Mesendoderm (in vitro differentiated cells): ENCODE data around the gene GREB1.

Experiments
- DNase-seq: peaks from one replicate; pipeline ENCODE4 v3.0.0; 2013
- H2AK5ac ChIP-seq: 2 replicates; pipeline ENCODE4 v1.6.1; 2013; ENCODE audit warnings: low read length, inconsistent platforms
- H2BK120ac ChIP-seq: 2 replicates; pipeline ENCODE4 v1.6.1; 2013; ENCODE audit warnings: low read depth, mild to moderate bottlenecking, low read length, moderate library complexity, mixed read lengths
- H2BK15ac ChIP-seq: replicated peaks from 2 replicates; pipeline ENCODE4 v1.6.1; 2013; ENCODE audit warnings: low read depth, mild to moderate bottlenecking, moderate library complexity
- H2BK5ac ChIP-seq: 2 replicates; pipeline ENCODE4 v1.6.1; 2013; ENCODE audit warnings: low read length, inconsistent platforms
- H3K18ac ChIP-seq: 2 replicates; pipeline ENCODE4 v1.6.1; 2013; ENCODE audit warnings: mild to moderate bottlenecking, low read length, mixed read lengths
- H3K23ac ChIP-seq: one replicate; pipeline ENCODE4 v1.6.1; 2013; ENCODE audit warnings: low read length
- H3K27ac ChIP-seq: 2 replicates; pipeline ENCODE4 v1.5.1; 2013; ENCODE audit warnings: low read depth, mild to moderate bottlenecking, inconsistent platforms, low read length, moderate library complexity
- H3K27me3 ChIP-seq: 2 replicates; pipeline ENCODE4 v1.6.1; 2013; ENCODE audit warnings: low read length, control low read depth, mild to moderate bottlenecking, inconsistent platforms; ENCODE audit not compliant: insufficient read depth, poor library complexity
- H3K36me3 ChIP-seq: 2 replicates; pipeline ENCODE4 v1.6.1; 2013; ENCODE audit warnings: low read length, inconsistent platforms; ENCODE audit not compliant: control insufficient read depth, insufficient read depth
- H3K4ac ChIP-seq: one replicate; pipeline ENCODE4 v1.6.1; 2013; ENCODE audit warnings: low read depth, mild to moderate bottlenecking, low read length, moderate library complexity
- H3K4me1 ChIP-seq: 2 replicates; pipeline ENCODE4 v1.6.1; 2013; ENCODE audit warnings: low read depth, low read length, inconsistent platforms; ENCODE audit not compliant: control insufficient read depth
- H3K4me2 ChIP-seq: 2 replicates; pipeline ENCODE4 v1.6.1; 2013; ENCODE audit warnings: low read length
- H3K4me3 ChIP-seq: 2 replicates; pipeline ENCODE4 v1.5.1; 2013; ENCODE audit warnings: mild to moderate bottlenecking, low read length
- H3K56ac ChIP-seq: one replicate; pipeline ENCODE4 v1.6.1; 2013; ENCODE audit warnings: low read length
- H3K79me1 ChIP-seq: 2 replicates; pipeline ENCODE4 v1.6.1; 2013; ENCODE audit warnings: low read length, inconsistent platforms
- H3K79me2 ChIP-seq: 2 replicates; pipeline ENCODE4 v1.6.1; 2013; ENCODE audit warnings: mild to moderate bottlenecking, low read length; ENCODE audit not compliant: control insufficient read depth, insufficient read depth
- H3K9ac ChIP-seq: 2 replicates; pipeline ENCODE4 v1.6.1; 2013; ENCODE audit warnings: low read length, inconsistent platforms
- H4K5ac ChIP-seq: one replicate; pipeline ENCODE4 v1.6.1; 2013; ENCODE audit warnings: low read length
- H4K8ac ChIP-seq: one replicate; pipeline ENCODE4 v1.6.1; 2013; ENCODE audit warnings: low read depth, mild to moderate bottlenecking, control low read depth, low read length, moderate library complexity
- WGBS: extraction: QIAGEN DNeasy Blood & Tissue Kit; methylation state at CpG from one replicate; pipeline ENCODE4 v1.1.7; 2013; ENCODE audit warnings: low lambda C conversion rate, missing lambda C conversion rate; ENCODE audit not compliant: insufficient coverage; ENCODE audit errors: extremely low coverage; 5-methylcytosine and 5-hydroxymethylcytosine counted together

The GREB1 gene

GRCh38 chr2:11625671-11626070, 91.8 kb downstream of the GREB1 start:
- DNase-seq: no peak
- Histone ChIP-seq H3K9ac (no peak overlapping the region), H3K79me2 (no peaks in the 10 kb centered on the region), H3K27ac (no peak overlapping the region), H2AK5ac (no peak overlapping the region), H3K4me1 (no peaks in the 10 kb centered on the region), H2BK120ac (no peak overlapping the region), H3K23ac (no peak overlapping the region), H3K4me3 (no peak overlapping the region), H3K4ac (no peak overlapping the region), H4K5ac (no peak overlapping the region), H3K4me2 (no peak overlapping the region), H2BK5ac (no peak overlapping the region), H3K56ac (no peak overlapping the region), H3K27me3 (no peaks in the 10 kb centered on the region), H3K79me1 (no peaks in the 10 kb centered on the region), H4K8ac (no peak overlapping the region), H3K18ac (no peak overlapping the region), H2BK15ac (no peak overlapping the region), H3K36me3 (peaks cover 3% of the 10 kb centered on the region)
- WGBS: no CpG with 5 or more reads among the region's 10 CpGs

DNA sequence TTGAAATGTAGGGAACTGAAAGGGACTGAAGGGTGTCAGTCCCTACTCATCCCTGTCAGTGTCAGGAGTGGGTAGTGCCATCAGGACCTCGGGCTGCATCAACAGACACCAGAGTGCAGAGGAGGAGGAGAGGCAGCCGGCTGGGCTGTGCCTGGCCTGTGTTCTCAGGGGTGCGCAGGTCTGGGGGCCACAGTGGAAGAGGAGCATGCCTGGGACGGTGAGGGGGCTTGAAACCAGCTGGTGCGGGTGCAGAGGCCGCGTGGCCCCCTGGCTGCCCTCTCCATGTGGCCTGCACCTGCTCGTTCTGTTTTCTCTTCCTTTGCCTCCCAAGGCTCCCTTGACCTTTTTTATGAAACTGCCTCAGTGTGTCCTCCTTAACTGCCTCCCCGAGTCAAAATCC, 94.8 kb downstream of the GREB1 start:
- H2AK5ac ChIP-seq: no peak overlapping the region
- H3K18ac ChIP-seq: no peak overlapping the region
- H2BK120ac ChIP-seq: no peak overlapping the region
- H2BK15ac ChIP-seq: no peak overlapping the region
- H3K79me2 ChIP-seq: no peaks in the 10 kb centered on the region
- no peak overlapping the region for H3K4ac ChIP-seq
- no peak overlapping the region for H3K27ac ChIP-seq
- H3K23ac ChIP-seq: no peak overlapping the region
- no peak overlapping the region for H4K5ac ChIP-seq
- H2BK5ac ChIP-seq: no peak overlapping the region
- H3K4me1 ChIP-seq: no peaks in the 10 kb centered on the region
- H3K56ac ChIP-seq: no peak overlapping the region
- H3K9ac ChIP-seq: no peak overlapping the region
- H3K4me2 ChIP-seq: no peak overlapping the region
- no peak for DNase-seq
- H4K8ac ChIP-seq: no peak overlapping the region
- H3K79me1 ChIP-seq: no peaks in the 10 kb centered on the region
- H3K4me3 ChIP-seq: no peak overlapping the region
- peaks cover 6% of the 10 kb centered on the region for H3K36me3 ChIP-seq
- WGBS: no CpG with 5 or more reads among the region's 9 CpGs
- no peaks in the 10 kb centered on the region for H3K27me3 ChIP-seq

DNA sequence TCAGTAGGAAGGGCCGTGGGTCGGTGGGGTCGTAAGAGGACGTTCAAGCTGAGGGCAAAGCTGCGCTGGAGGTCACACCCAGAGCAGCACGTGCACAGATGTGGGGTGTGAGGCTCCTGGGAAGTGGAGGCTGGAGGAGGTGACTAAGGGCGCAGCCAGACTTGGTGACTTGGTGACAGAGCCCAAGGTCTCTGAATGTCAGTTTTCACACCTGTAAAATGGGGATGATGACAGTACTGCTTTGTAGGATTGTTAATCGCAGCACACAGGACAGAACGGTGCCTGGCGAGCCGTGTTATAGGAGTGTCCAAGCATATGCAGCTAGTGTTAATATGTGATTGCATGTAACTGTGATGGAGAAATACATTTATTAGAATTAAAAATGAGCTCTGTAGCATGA, 95.4 kb downstream of the GREB1 start:
- WGBS: no CpG with 5 or more reads among the region's 11 CpGs

DNA sequence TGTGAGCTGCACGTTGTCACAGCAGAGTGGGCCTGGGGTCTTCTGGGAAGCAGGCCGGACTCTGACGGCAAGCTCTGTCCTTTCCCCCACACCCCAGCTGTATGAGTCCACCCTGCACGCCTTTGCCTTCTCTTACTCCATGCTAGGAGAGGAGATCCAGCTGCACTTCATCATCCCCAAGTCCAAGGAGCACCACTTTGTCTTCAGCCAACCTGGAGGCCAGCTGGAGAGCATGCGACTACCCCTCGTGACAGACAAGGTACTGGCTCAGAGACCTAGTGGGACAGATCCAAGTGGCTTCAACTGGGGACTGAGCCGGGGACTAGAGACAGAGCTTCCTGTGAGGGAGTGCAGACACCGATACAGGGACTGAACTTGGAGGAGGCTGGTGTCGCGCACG, 96.0 kb downstream of the GREB1 start:
- Histone ChIP-seq H3K18ac (no peak overlapping the region), H3K27ac (no peak overlapping the region), H3K79me2 (no peaks in the 10 kb centered on the region), H3K79me1 (no peaks in the 10 kb centered on the region), H4K8ac (no peak overlapping the region), H3K4ac (no peak overlapping the region), H3K4me3 (no peak overlapping the region), H2BK120ac (no peak overlapping the region), H3K27me3 (no peaks in the 10 kb centered on the region), H2BK5ac (no peak overlapping the region), H3K56ac (no peak overlapping the region), H3K9ac (no peak overlapping the region), H4K5ac (no peak overlapping the region), H3K4me2 (no peak overlapping the region), H3K36me3 (peaks cover 6% of the 10 kb centered on the region), H3K23ac (no peak overlapping the region), H3K4me1 (no peaks in the 10 kb centered on the region), H2BK15ac (no peak overlapping the region), H2AK5ac (no peak overlapping the region)
- DNase-seq: no peak
- no CpG with 5 or more reads among the region's 11 CpGs for WGBS

More for the DNA sequence above, 95.4 kb downstream of the GREB1 start:
- Histone ChIP-seq H3K79me2 (no peaks in the 10 kb centered on the region), H3K18ac (no peak overlapping the region), H3K4ac (no peak overlapping the region), H3K79me1 (no peaks in the 10 kb centered on the region), H3K56ac (no peak overlapping the region), H3K9ac (no peak overlapping the region), H3K4me2 (no peak overlapping the region), H3K27ac (no peak overlapping the region), H2BK5ac (no peak overlapping the region), H2BK15ac (no peak overlapping the region), H3K23ac (no peak overlapping the region), H2BK120ac (no peak overlapping the region), H3K4me3 (no peak overlapping the region), H3K27me3 (no peaks in the 10 kb centered on the region), H3K4me1 (no peaks in the 10 kb centered on the region), H4K8ac (no peak overlapping the region), H2AK5ac (no peak overlapping the region), H3K36me3 (peaks cover 6% of the 10 kb centered on the region), H4K5ac (no peak overlapping the region)
- DNase-seq: no peak

- H3K4me1 ChIP-seq: no peaks in the 10 kb centered on the region
- no peak overlapping the region for H2BK15ac ChIP-seq
- peaks cover 3% of the 10 kb centered on the region for H3K36me3 ChIP-seq
- H2AK5ac ChIP-seq: no peak overlapping the region
- H3K79me2 ChIP-seq: no peaks in the 10 kb centered on the region
- no peak overlapping the region for H2BK120ac ChIP-seq
- no peak overlapping the region for H3K27ac ChIP-seq
- WGBS: no CpG with 5 or more reads among the region's 4 CpGs
- no peak overlapping the region for H2BK5ac ChIP-seq
- H3K4me2 ChIP-seq: no peak overlapping the region
- H3K9ac ChIP-seq: no peak overlapping the region
- no peak overlapping the region for H3K18ac ChIP-seq
- no peak overlapping the region for H3K23ac ChIP-seq
- no peak for DNase-seq
- H4K5ac ChIP-seq: no peak overlapping the region
- H3K4me3 ChIP-seq: no peak overlapping the region
- no peaks in the 10 kb centered on the region for H3K27me3 ChIP-seq
- H3K56ac ChIP-seq: no peak overlapping the region
- H4K8ac ChIP-seq: no peak overlapping the region
- no peak overlapping the region for H3K4ac ChIP-seq
- H3K79me1 ChIP-seq: no peaks in the 10 kb centered on the region
Measured at GRCh38 chr2:11630855-11631254, 97.0 kb downstream of the GREB1 start.

DNA sequence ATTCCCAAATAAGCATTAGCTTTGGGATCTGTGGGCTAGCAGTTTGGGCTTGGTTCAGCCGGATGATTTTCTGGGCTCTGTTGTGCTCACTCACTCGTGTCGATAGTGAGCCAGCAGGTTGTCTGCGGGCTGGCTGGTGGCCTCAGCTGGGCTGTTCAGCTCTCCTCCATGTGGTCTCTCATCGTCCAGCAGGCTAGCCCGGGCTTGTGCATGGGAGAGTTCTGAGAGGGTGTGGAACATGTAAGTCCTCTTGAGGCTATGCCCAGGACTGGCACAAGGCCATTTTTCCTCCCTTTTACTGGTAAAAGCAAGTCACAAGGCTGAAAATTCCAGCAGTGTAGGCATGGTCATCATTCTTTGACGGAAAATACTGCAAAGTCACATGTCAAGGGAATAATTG, 97.6 kb downstream of the GREB1 start:
- Histone ChIP-seq H2AK5ac (no peak overlapping the region), H3K79me2 (no peaks in the 10 kb centered on the region), H3K79me1 (no peaks in the 10 kb centered on the region), H4K8ac (no peak overlapping the region), H2BK15ac (no peak overlapping the region), H3K56ac (no peak overlapping the region), H2BK5ac (no peak overlapping the region), H3K9ac (no peak overlapping the region), H3K23ac (no peak overlapping the region), H3K27ac (no peak overlapping the region), H4K5ac (no peak overlapping the region), H3K18ac (no peak overlapping the region), H3K4me2 (no peak overlapping the region), H3K4me3 (no peak overlapping the region), H3K27me3 (no peaks in the 10 kb centered on the region), H3K36me3 (peaks cover 3% of the 10 kb centered on the region), H3K4ac (no peak overlapping the region), H2BK120ac (no peak overlapping the region), H3K4me1 (no peaks in the 10 kb centered on the region)
- DNase-seq: no peak
- no CpG with 5 or more reads among the region's 7 CpGs for WGBS
